Osteocyte (in vitro differentiated cells): ENCODE results near the gene LRRC36. TPM values are rescaled to one million over a fixed set of nuclear protein-coding genes. Genes with fewer than 3 reads are reported as not detected.

ENCODE experiments used
- DNase-seq: peaks from one replicate; pipeline ENCODE4 v3.0.0; 2021; ENCODE audit warnings: mixed read lengths; ENCODE audit not compliant: unreplicated experiment; ENCODE audit errors: extremely low spot score
- H3K27ac Mint-ChIP-seq: one replicate; pipeline ENCODE4 v1.8.0; 2021; ENCODE audit warnings: mild to moderate bottlenecking, mixed read lengths; ENCODE audit not compliant: unreplicated experiment
- H3K27me3 Mint-ChIP-seq: one replicate; pipeline ENCODE4 v1.8.0; 2021; ENCODE audit warnings: mixed read lengths; ENCODE audit not compliant: unreplicated experiment
- H3K36me3 Mint-ChIP-seq: one replicate; pipeline ENCODE4 v1.8.0; 2021; ENCODE audit warnings: mixed read lengths; ENCODE audit not compliant: unreplicated experiment
- H3K4me1 Mint-ChIP-seq: one replicate; pipeline ENCODE4 v1.8.0; 2021; ENCODE audit warnings: mixed read lengths; ENCODE audit not compliant: unreplicated experiment
- H3K4me3 Mint-ChIP-seq: one replicate; pipeline ENCODE4 v1.8.0; 2021; ENCODE audit warnings: mild to moderate bottlenecking, moderate library complexity, mixed read lengths; ENCODE audit not compliant: unreplicated experiment
- H3K9me3 Mint-ChIP-seq: one replicate; pipeline ENCODE4 v1.8.0; 2021; ENCODE audit warnings: mixed read lengths; ENCODE audit not compliant: unreplicated experiment
- CTCF ChIP-seq: fragments of 200-600 bp; sonication (generic); IDR thresholded peaks from 2 replicates; pipeline ENCODE4 v1.5.0; 2021; ENCODE audit warnings: antibody characterized with exemption, mild to moderate bottlenecking, moderate library complexity
- total RNA-seq: library from RNA; stranded (reverse); gene quantifications from 2 replicates; pipeline ENCODE4 v1.2.1, GENCODE V29; 2021

LRRC36 gene
- total RNA-seq, 1 donor from 2014 or later: not detected

- peaks cover 35% of the 10 kb centered on the region for H3K4me1 Mint-ChIP-seq
- no peak for DNase-seq
- H3K36me3 Mint-ChIP-seq: peaks cover 6% of the 10 kb centered on the region
- TF ChIP-seq CTCF: no peak
- no peak overlapping the region for H3K4me3 Mint-ChIP-seq
- H3K27ac Mint-ChIP-seq: no peak overlapping the region
- H3K9me3 Mint-ChIP-seq: no peaks in the 10 kb centered on the region
- peaks cover 15% of the 10 kb centered on the region for H3K27me3 Mint-ChIP-seq
Observed at GRCh38 chr16:67426022-67426421, 99.4 kb downstream of the LRRC36 start.

GRCh38 chr16:67426950-67427349, 100.3 kb downstream of the LRRC36 start:
- Mint-ChIP-seq H3K36me3 (peaks cover 6% of the 10 kb centered on the region), H3K27me3 (peaks cover 15% of the 10 kb centered on the region), H3K9me3 (no peaks in the 10 kb centered on the region), H3K27ac (no peak overlapping the region), H3K4me3 (no peak overlapping the region), H3K4me1 (peaks cover 38% of the 10 kb centered on the region)
- no peak for TF ChIP-seq CTCF
- DNase-seq: no peak

- H3K4me3 Mint-ChIP-seq: no peak overlapping the region
- H3K36me3 Mint-ChIP-seq: peaks cover 6% of the 10 kb centered on the region
- peaks cover 15% of the 10 kb centered on the region for H3K27me3 Mint-ChIP-seq
- H3K27ac Mint-ChIP-seq: no peak overlapping the region
- DNase-seq: peak; percentile 89
- TF ChIP-seq CTCF: peak; percentile 88
- no peaks in the 10 kb centered on the region for H3K9me3 Mint-ChIP-seq
- H3K4me1 Mint-ChIP-seq: peaks cover 42% of the 10 kb centered on the region
Observed at GRCh38 chr16:67428146-67428731, 101.6 kb downstream of the LRRC36 start.

- no peak for TF ChIP-seq CTCF
- no peak overlapping the region for H3K27ac Mint-ChIP-seq
- DNase-seq: no peak
- H3K9me3 Mint-ChIP-seq: no peaks in the 10 kb centered on the region
- peaks cover 10% of the 10 kb centered on the region for H3K27me3 Mint-ChIP-seq
- H3K4me1 Mint-ChIP-seq: peaks cover 33% of the 10 kb centered on the region
- peak overlapping the region; percentile 14 for H3K4me3 Mint-ChIP-seq
- H3K36me3 Mint-ChIP-seq: peaks cover 6% of the 10 kb centered on the region
Observed at GRCh38 chr16:67429053-67429798, 102.6 kb downstream of the LRRC36 start.

- TF ChIP-seq CTCF: no peak
- peaks cover 6% of the 10 kb centered on the region for H3K36me3 Mint-ChIP-seq
- peak overlapping the region; percentile 69 for H3K4me3 Mint-ChIP-seq
- no peak for DNase-seq
- H3K27me3 Mint-ChIP-seq: peaks cover 10% of the 10 kb centered on the region
- peaks cover 26% of the 10 kb centered on the region for H3K4me1 Mint-ChIP-seq
- H3K27ac Mint-ChIP-seq: no peak overlapping the region
- H3K9me3 Mint-ChIP-seq: no peaks in the 10 kb centered on the region
Observed at GRCh38 chr16:67429799-67430503, 103.3 kb downstream of the LRRC36 start.
